HTR-8/SVneo (cell line): ENCODE data around the gene CD200R1L.

Experiments
- DNase-seq: peaks from one replicate; pipeline ENCODE4 v3.0.0; 2011; ENCODE audit warnings: low spot score, mixed read lengths; ENCODE audit not compliant: insufficient read length
- FAIRE-seq: peaks from 2 replicates; lab custom pipeline; 2011; peaks lifted over from hg19 to GRCh38; lab: Jason Lieb, UNC

CD200R1L gene

DNA sequence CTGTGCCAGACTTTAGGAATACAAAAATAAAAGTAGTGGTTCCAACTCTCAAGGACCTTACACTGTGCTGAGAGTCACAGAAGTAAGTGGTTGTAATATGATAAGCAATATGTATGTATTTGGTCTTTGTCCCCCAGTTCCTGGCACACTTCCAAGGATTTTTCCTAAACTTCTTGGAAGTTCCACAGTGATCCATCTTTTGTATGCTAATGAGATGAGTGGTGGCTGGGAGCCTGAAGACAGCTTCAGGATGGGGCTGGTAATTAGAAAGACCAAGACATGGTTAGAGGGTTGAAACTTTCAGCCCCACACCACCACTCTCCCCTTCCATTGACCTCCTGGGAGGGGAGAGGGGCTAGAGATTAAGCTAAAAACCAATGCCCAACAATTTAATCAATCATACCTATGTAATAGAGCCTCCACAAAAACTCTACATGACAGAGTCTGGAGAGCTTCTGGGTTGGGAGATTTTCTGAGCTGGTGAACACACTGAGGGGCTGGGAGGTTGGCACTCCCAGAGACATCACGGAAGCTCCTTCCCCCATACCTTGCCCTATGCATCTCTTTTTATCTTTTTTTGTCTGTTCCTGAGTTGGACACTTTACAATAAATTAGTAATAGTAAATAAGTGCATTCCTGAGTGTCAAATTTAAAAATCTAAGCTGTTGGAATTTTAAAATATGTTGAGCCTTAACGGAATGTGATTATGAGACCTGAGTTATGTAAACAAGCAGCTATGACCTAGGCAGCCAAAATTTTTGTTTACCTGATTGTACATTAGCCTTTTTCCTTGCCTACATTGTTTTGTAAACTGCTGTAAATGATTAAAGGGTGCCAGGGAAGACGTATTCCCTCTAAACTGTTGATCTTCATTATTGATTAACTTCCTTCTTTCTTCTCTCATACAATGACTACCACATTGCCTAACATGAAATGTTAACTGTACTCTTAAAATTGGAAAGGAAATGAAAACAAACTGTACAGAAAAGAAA lies 24.3 kb downstream of the CD200R1L start:
- DNase-seq (no peak), FAIRE-seq (no peak)

DNA sequence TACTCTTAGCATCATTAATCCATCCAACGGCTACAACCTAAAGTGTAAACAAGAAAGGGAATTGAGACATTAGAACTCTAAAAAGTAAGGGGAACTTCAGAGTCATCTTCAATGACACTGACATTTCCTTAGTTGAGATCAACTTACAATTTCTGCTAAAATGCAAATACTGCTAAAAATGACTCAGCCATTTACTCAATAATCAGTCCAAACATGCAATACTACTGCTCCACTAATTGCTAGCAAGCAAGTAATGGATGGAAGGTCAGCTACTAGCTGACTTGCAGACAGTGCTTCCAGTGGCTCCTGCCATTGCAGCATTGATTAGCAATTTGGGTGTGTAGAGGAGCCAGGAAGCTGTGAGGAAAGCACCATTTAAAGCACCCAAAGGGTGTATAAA lies 28.4 kb downstream of the CD200R1L start:
- DNase-seq = no peak
- FAIRE-seq = no peak

DNA sequence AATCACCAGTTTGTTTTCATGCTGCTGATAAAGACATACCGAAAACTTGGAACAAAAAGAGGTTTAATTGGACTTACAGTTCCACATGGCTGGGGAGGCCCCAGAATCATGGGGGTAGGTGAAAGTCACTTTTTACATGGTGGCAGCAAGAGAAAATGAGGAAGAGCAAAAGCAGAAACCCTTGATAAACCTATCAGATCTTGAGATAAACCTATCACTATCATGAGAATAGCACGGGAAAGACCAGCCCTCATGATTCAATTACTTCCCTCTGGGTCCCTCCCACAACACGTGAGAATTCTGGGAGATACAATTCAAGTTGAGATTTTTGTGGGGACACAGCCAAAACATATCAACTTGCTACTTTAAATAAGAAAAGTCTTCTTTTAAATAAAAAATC lies 28.9 kb downstream of the CD200R1L start:
- no peak for FAIRE-seq
- no peak for DNase-seq

DNA sequence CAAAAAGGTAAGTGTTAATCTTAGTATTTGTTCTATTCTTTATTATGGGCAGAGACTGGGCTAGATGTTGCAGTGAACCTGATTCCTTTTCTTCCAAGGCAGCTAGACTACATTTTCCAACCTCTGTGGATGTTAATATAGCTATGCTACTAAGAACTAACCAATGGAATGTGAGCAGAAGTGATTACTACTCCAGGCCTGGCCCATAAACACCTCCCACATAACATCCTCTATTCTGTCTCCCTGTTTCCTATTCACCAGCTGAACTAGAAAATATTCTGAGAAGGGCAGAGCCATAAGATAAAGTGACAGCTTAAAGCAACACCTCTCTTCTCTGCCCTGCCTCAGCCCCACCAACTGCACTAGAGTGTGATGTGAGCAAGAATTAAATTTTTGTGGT lies 29.4 kb downstream of the CD200R1L start:
- DNase-seq (no peak), FAIRE-seq (no peak)

DNA sequence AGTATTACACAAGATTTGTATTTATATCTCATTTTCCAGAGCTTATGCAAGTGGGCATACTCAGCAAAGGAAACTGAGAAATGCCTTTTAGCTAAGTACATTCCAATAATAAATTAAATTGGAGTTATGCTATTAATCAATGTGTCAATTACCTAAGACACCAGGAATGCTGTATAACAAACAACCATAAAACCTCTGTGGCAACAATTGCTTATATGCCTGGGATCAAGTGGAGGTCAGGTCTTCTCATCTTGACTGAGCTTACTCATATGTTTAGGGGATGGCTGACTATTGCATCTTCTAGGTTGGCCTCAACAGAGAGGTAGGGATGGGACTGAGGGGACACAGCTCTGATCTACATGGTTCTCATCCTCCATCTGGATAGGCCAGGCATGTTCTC lies 30.7 kb downstream of the CD200R1L start:
- DNase-seq (peak; percentile 18), FAIRE-seq (no peak)

DNA sequence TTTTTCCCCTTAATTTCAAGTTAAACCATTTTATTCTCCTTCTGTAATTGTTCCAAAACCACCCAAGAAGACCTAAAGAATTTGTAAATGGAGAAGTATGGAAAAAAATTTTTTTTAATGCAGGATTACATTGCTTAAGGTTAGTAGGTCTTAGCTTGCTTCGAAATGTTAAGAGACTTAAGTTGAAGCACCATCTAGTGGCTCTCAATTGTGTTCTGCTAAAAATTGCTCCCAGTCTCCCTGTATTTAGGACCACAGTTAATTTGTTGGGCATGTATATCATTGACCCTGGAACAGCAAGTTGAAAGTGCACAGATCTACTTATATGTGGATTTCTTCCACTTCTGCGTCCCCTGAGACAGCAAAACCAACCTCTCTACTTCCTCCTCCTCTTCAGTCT lies 32.4 kb downstream of the CD200R1L start:
- DNase-seq (peak; percentile 37), FAIRE-seq (no peak)

DNA sequence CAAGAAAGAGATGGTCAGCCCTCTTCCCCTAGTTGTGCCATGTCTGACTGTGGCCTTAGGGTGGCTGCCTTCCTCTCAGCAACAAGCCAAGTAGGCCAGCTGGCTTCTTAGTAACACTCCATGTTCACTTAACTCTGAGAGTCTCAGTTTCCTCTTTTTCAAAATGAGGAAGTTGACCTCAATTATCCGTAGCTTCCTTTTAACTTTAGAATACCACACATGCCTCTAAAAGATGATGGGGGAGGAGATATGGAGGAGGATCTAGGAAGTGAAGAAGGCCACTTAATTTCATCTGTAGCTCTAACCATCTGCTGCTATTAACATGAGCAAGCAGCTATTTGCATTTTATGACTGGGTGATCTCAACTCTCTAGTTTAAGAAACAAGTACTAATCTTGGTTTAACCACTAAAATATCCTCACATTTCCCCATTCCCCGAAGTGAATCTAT lies 32.9 kb downstream of the CD200R1L start:
- DNase-seq = no peak
- FAIRE-seq = no peak

DNA sequence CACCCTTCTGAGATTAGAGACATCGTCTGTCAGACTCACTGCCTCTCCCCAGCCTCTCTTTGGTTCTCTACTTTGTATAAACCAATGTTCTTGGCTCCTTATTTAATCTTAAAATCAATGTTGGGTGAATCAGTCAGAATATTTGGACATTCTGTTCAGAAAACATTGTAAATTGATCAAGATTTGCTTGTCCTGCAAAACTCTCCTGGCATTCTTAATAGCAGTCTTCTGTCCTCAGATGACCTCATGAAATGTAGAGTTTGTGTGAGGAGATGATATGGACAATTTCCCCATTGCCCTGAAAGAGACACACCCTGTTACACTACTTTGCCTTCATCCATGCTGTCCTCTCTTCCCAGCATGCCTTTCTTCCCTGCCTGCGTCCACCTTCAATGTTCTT lies 33.6 kb downstream of the CD200R1L start:
- peak; percentile 31 for FAIRE-seq

DNA sequence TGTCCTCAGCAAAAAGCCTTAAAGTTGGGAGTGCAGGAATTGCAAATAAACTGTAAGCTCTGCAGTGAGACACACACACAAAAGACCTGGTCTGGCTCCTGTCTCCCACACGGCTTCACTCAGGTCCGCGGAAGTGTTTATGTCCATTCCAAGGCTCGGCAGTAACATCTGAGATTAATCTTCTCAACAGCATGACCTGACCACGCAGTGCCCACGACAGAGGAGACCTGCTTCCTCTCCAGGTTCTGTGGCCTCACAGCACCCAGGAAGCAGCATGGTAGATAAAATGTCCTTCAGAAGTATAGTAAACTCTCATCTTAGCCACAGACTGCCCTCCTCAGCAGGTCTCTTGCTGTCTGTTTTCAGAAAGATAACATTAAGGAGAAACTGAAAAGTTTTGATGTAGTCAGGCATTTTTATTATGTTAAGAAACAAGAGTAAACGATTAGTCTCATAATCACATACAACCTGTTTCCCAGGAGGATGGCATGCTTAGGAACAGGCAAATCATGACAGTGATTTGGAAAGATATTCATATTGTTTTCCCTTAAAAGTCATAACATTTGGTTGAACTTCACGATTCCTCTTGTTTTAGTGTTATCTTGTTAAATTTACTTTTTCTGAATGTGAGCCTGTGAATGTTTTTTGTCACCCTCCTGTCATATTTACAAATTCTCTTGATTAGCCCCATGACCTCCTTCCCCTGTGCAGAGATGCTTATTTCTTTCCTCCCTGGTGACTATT lies 34.6 kb downstream of the CD200R1L start:
- no peak for FAIRE-seq
- DNase-seq = no peak

More for the DNA sequence above, 33.6 kb downstream of the CD200R1L start:
- DNase-seq = no peak

DNA sequence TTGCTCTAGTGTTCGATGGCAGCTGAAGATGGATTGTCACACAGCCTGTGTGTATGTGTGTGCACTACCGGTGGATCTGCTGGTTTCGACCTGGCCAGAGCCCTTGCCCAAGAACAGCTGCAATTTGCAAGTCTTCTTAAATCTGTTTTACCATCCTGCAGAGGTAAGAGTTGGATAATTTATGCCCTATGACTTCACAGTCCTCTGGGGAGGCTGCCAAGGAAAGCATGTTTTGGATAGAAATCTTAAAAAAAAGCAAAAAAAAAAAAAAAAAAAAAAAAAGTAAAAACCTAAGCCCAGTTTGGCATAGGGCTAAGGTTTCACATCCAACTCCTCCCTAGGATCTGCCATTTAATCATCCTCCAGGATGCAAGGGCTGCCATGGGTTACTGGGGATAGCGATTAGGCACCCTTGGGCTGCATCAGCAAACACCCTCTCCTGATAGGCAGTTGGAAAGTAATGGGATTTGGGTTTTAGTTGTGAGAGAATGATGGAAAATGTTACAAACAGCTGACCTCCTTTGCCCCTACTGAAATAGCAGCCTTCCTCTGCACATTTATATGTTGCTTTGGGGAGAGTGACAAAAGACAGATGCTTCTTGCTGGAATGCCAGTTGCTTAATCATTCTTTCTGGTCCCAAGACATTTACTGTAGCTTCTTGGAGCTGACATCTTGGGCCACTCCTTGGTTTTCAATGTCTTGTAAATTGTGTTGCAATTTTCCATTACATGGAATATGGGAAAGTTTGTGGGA lies 35.4 kb downstream of the CD200R1L start:
- no peak for FAIRE-seq

DNA sequence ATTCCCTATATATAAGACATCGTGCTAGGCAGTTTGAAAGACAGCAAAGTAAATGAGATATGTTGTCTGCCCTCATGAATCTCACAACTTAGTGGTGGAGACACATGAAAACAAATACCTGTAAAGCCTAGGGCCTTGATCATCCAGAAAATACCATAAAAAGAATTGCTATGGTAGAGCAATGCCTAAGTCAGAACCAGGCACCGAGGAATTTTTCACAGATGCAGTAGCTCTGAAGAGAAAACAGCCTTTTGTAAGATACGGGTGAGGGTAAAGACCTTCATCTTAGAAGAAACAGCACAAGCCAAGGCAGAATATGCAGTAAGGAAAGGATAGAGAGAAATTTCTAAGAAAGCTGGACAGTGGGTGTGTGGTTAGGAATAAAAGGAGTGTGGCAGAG lies 36.1 kb downstream of the CD200R1L start:
- DNase-seq = no peak
- FAIRE-seq = no peak

More for the DNA sequence above, 35.4 kb downstream of the CD200R1L start:
- DNase-seq = peak; percentile 30

DNA sequence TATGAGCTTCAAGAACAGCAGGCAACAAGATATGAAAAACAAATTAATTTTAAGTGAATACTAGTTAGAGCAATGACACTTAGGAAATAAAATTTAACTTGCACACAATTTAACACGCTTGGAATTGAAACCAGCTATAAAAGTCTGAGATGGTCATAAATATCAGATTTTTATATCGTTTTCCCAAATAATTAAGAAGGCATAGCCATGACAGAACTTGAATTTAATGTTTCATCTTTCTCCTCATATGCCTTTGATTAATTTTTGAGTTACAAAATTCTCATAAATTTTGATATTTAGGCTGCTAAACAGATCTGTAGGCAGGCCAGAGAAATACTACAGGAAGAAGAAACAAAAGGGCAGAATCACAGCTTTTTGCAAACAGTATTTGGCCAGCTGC lies 38.5 kb downstream of the CD200R1L start:
- DNase-seq = no peak
- FAIRE-seq = no peak

DNA sequence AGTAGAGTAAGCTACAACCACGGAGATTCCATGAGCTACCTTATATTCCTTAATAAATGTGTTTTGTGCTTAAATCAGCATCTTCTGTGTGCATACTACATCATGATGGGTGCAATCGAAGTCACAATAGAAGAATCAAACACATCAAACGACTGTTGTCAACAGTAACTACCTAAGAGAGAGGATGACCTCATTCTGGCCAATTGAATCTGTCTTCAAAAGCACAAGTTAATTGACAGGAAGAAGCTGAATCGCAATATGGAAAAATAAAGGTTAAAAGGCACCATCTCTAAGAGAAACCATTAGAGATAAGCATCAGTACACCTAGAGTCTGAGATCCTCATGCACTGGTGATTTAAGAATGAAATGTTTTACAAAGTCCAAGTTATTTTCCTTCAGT lies 39.0 kb downstream of the CD200R1L start:
- DNase-seq = no peak
- no peak for FAIRE-seq

DNA sequence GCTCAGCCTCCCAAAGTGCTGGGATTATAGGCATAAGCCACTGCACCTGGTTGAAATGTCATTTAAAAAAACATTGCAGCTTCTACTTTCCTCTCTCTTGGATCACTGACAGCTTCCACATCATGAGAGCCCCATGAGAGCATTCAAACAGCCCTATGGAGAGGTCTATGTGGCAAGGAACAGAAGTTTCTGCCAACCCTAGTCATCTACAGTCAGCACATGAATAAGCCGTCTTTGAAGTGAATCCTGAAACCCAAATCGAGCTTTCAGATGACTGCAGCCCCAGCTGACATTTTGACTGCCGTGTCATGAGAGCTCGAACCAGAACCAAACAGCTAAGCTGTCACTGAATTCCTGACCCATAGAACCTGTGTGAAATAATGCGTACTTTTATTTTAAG lies 39.8 kb downstream of the CD200R1L start:
- FAIRE-seq = no peak

DNA sequence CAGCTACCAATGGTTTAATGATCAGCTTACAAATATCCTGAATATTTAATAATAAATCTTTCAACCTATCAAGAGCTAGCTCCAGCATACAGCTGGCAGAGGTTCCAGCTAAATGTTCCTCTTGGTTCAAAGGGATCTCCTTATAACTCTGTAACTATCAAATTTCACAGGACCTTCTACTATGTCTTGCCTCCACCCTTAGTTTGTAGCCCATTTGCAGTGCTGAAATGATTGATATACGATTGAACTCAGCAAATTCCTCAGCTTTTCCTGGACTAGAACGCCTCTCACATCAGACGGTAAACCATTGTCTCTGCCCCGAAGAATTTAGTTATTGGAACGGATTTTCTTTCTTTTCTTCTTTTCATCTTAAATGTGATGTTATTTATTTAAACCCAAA lies 41.5 kb downstream of the CD200R1L start:
- FAIRE-seq (no peak), DNase-seq (no peak)

More for the DNA sequence above, 39.8 kb downstream of the CD200R1L start:
- no peak for DNase-seq

DNA sequence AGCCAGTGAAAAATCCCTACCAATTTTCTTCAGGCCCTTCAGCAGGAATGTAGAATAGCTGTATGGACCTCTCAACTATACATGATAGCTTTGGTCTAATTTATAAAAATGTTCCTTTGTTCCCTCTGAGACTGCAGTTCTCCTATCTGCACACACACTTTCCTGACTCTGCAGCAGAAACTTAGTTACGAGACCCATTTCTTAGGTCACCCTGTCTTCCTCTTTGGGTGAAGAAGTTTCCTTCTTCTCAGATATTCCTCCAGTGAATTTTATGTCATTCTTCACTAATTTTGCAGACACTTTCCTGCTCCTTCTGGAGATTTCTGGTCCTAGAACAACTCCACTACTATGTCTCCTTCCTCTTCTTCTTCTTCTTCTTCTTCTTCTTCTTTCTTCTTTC lies 42.6 kb downstream of the CD200R1L start:
- no peak for DNase-seq
- no peak for FAIRE-seq

DNA sequence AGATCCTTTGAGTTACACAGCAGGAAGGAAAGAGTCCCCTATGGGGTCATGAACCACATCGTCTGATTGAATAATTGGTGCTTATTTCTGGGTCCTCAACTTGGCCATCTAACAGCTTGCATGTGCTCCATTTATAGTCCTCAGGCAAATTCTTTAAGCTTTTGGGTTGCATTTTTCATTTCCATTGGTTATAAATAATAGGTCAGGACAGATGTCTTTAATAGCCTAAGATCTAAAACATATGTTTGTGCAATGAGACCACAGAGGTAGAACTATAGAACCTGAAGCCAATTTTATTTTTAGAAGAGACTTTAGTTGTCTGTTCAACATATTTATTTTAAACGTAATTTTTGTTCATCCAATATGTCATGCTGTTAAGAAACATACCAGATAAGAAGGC lies 43.2 kb downstream of the CD200R1L start:
- DNase-seq = no peak
- no peak for FAIRE-seq

DNA sequence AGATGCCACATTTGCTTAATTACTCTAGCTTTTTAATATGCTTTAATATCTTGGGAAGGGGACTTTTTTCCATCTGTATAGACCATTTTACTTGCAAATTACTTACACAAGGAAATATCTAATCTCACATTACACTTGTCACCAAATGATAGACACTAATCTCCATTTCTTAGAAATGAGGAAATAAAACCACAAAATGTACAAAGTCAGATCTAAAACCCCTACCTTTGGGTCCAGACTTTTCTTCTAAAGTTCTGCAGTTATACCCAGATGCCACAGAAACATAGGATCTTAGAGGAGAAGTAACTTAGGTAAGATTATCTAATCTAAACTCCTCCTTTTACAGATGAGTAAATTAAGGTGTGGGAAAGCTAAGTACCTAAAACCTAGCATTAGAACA lies 44.3 kb downstream of the CD200R1L start:
- DNase-seq (no peak), FAIRE-seq (no peak)

DNA sequence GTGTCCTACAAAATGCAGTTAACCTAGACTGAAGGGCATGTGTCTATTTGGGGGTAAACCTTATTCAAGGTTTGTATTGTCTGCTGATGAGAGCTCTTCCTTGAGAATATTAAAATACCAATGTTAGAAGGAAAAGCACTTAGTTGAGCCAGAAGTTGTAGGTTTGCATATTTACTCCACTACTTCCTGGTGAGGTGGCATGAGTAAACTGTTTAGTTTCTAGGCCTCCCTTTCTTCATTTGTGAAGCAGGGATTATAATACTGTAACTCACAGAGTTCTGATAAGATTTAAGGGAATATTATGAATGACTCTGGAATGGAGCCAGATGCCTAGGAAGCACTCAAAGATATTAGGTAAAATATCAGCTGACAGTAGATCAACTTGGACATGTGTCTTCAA lies 46.7 kb downstream of the CD200R1L start:
- FAIRE-seq (no peak), DNase-seq (no peak)

DNA sequence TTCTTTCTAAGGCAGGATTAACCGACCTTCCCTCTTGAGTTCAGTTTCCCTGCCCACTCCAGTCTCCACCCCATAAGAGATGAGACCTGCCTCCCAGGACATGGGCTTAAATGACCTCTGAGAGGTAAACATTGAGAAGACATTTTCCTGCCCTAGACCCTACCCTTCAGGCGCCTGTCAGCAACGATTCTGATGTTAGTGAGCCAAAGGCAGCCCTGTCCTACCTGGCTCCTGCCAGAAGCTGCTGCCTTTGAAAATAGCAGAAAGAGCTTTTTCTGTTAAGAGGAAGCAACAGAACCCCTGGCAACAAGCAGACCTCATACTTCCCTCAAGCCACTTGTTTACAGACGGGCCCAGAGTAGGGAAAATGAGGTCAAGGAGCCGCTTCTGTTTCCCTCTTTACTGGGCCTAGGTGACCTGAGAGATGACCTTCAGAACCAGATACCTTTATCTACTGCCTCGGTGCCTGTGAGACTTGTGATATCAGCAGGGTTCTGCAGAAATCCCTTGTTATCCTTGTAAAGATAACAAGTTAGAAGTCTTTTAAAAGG lies 52.0 kb downstream of the CD200R1L start:
- peak; percentile 9 for FAIRE-seq
- no peak for DNase-seq
